HG03196 (cell line): ENCODE data around the gene EFNA1.
"Not testable (repeated sequence)": the region's sequence is repeated elsewhere in the genome, so short reads cannot be mapped to it uniquely, and the experiment has no call there.

ENCODE experiments used
- ATAC-seq: cut with Tn5 transposase; IDR thresholded peaks from one replicate; pipeline ENCODE4 v1.9.1; 2021; ENCODE audit not compliant: unreplicated experiment

EFNA1 gene

GRCh38 chr1:155092131-155092530, 35.5 kb upstream of the EFNA1 start:
- no peak for ATAC-seq

- ATAC-seq: no peak
Measured at GRCh38 chr1:155092641-155093040, 35.0 kb upstream of the EFNA1 start.

GRCh38 chr1:155093911-155094621, 33.6 kb upstream of the EFNA1 start:
- ATAC-seq: no peak

- no peak for ATAC-seq
Measured at GRCh38 chr1:155094622-155094948, 33.1 kb upstream of the EFNA1 start.

GRCh38 chr1:155099331-155099730, 28.3 kb upstream of the EFNA1 start:
- no peak for ATAC-seq

GRCh38 chr1:155103325-155103724, 24.4 kb upstream of the EFNA1 start:
- ATAC-seq: no peak

GRCh38 chr1:155104605-155105534, 22.8 kb upstream of the EFNA1 start:
- no peak for ATAC-seq

- ATAC-seq: no peak
Measured at GRCh38 chr1:155105604-155106011, 22.1 kb upstream of the EFNA1 start.

- no peak for ATAC-seq
Measured at GRCh38 chr1:155106862-155107261, 20.8 kb upstream of the EFNA1 start.

GRCh38 chr1:155107309-155108264, 20.1 kb upstream of the EFNA1 start:
- no peak for ATAC-seq

- no peak for ATAC-seq
Measured at GRCh38 chr1:155108296-155108695, 19.4 kb upstream of the EFNA1 start.

GRCh38 chr1:155110381-155110780, 17.3 kb upstream of the EFNA1 start:
- ATAC-seq: no peak

GRCh38 chr1:155110826-155111225, 16.9 kb upstream of the EFNA1 start:
- ATAC-seq: no peak

GRCh38 chr1:155113450-155113980, 14.2 kb upstream of the EFNA1 start:
- ATAC-seq: no peak

GRCh38 chr1:155116113-155116764, 11.4 kb upstream of the EFNA1 start:
- ATAC-seq: no peak

GRCh38 chr1:155117610-155118009, 10.1 kb upstream of the EFNA1 start:
- no peak for ATAC-seq

GRCh38 chr1:155118090-155118489, 9.6 kb upstream of the EFNA1 start:
- not testable (repeated sequence) for ATAC-seq

GRCh38 chr1:155120253-155120652, 7.4 kb upstream of the EFNA1 start:
- no peak for ATAC-seq

GRCh38 chr1:155121249-155121648, 6.4 kb upstream of the EFNA1 start:
- no peak for ATAC-seq

- ATAC-seq: no peak
Measured at GRCh38 chr1:155122308-155122707, 5.4 kb upstream of the EFNA1 start.
